SK-N-MC (cell line): ENCODE measurements around the gene ELP2.
"Not testable (repeated sequence)": the region's sequence is repeated elsewhere in the genome, so short reads cannot be mapped to it uniquely, and the experiment has no call there.

Experiments used
- EZH2 ChIP-seq: fragments of 200-600 bp; sonication (generic); IDR thresholded peaks from one replicate; pipeline ENCODE4 v1.6.1; 2017; ENCODE audit warnings: antibody characterized with exemption
- FOXP2 ChIP-seq: optimal IDR thresholded peaks from 2 replicates; pipeline ENCODE3; 2011; ENCODE audit warnings: mild to moderate bottlenecking, moderate library complexity; ENCODE audit not compliant: insufficient read depth; ENCODE audit errors: extremely low read length, control extremely low read depth
- POLR2AphosphoS5 ChIP-seq: IDR thresholded peaks from 2 replicates; pipeline ENCODE4 v1.6.1; 2012; ENCODE audit warnings: mild to moderate bottlenecking, low read depth, low read length, borderline replicate concordance

- not testable (repeated sequence) for TF ChIP-seq FOXP2, POLR2AphosphoS5, EZH2
Measured at GRCh38 chr18:36207969-36208368, 78.3 kb downstream of the ELP2 start.
